Left renal cortex interstitium (tissue), 4 donors: Measurements from ENCODE around the gene CCZ1B. TPM values are rescaled to one million over a fixed set of nuclear protein-coding genes. Genes with fewer than 3 reads are reported as not detected.
"Not testable (repeated sequence)": the region's sequence is repeated elsewhere in the genome, so short reads cannot be mapped to it uniquely, and the experiment has no call there.

Source experiments
- DNase-seq, 4 donors: peaks; one replicate each; pipeline ENCODE4 v3.0.0-alpha.2; 2013; ENCODE audit warnings: low read depth in 4 of 4, low spot score in 2 of 4, missing footprints in 1 of 4
- polyA plus RNA-seq, 4 donors: library from polyadenylated mRNA; unstranded; fragments of 120-200 nt; gene quantifications; one replicate each; pipeline ENCODE4 v1.2.1, GENCODE V29; 2013; ENCODE audit not compliant: insufficient read length in 4 of 4

Gene CCZ1B
- polyA plus RNA-seq, 4 donors: 47.1 to 104 (median 76.3) TPM

DNA sequence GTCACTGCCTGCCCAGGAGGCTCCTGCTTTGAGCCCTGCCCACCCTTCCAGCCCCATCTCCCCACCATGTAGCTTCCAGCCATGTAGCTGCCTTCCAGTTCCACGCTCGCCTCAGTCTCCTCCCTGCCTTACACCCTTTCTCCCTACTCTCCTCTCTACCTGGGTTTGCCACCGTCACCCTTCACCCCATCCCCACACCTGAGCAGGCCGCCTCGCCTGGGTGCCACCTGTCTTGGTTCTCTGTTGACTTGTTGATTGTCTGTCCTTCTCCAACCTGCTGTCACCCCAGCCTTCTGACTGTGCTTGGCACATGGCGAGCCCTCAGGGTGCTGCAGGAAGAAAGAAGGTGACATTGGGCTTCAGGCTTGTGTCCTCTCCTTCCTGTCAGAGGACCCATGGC, 75.9 kb downstream of the CCZ1B start:
- not testable (repeated sequence) for DNase-seq

- not testable (repeated sequence) for DNase-seq
These were observed 76.7 kb downstream of the CCZ1B start for GRCh38 chr7:6749335-6749734.

Other genes with a start within 250 kb of the CCZ1B start
- gene ZDHHC4, start 248.8 kb downstream of the CCZ1B start, polyA plus RNA-seq: 10 to 100 TPM; 77.1 to 87.0 (median 82.0) TPM
- gene INTS15, start 236.3 kb downstream of the CCZ1B start, polyA plus RNA-seq: 10 to 100 TPM; 32.6 to 48.3 (median 40.6) TPM
- gene ZNF853, start 210.7 kb downstream of the CCZ1B start, polyA plus RNA-seq: 10 to 100 TPM; 14.1 to 20.5 (median 17.3) TPM
- gene ZNF316, start 189.0 kb downstream of the CCZ1B start, polyA plus RNA-seq: 10 to 100 TPM; 35.5 to 60.3 (median 46.4) TPM
- gene ZNF12, start 119.3 kb downstream of the CCZ1B start, polyA plus RNA-seq: 10 to 100 TPM; 36.0 to 41.5 (median 38.2) TPM
- gene RSPH10B2, start 72.2 kb downstream of the CCZ1B start, polyA plus RNA-seq: 1 to 10 TPM in 1 of 4 donors, under 1 TPM in 2, not detected in 1; 0.32 to 2.1 (median 0.86) TPM